GM18861 (cell line): ENCODE results near the gene CLCN2.

Experiments used
- ATAC-seq: cut with Tn5 transposase; IDR thresholded peaks from one replicate; pipeline ENCODE4 v1.9.1; 2021; ENCODE audit not compliant: unreplicated experiment

The CLCN2 gene

GRCh38 chr3:184361932-184362667 is 695 bp upstream of the CLCN2 start:
- no peak for ATAC-seq

- peak; percentile 2 for ATAC-seq
These were observed 375 bp downstream of the CLCN2 start for GRCh38 chr3:184360929-184361531.

- no peak for ATAC-seq
These were observed 1.1 kb downstream of the CLCN2 start for GRCh38 chr3:184360070-184360928.

- no peak for ATAC-seq
These were observed 1.8 kb downstream of the CLCN2 start for GRCh38 chr3:184359610-184360009.

GRCh38 chr3:184358921-184359350 is 2.5 kb downstream of the CLCN2 start:
- no peak for ATAC-seq

GRCh38 chr3:184358124-184358767 is 3.2 kb downstream of the CLCN2 start:
- no peak for ATAC-seq

- no peak for ATAC-seq
These were observed 3.9 kb downstream of the CLCN2 start for GRCh38 chr3:184357248-184358123.

GRCh38 chr3:184355261-184356040 is 6.0 kb downstream of the CLCN2 start:
- ATAC-seq: no peak

- ATAC-seq: no peak
These were observed 6.7 kb downstream of the CLCN2 start for GRCh38 chr3:184354754-184355153.

- ATAC-seq: no peak
These were observed 7.2 kb downstream of the CLCN2 start for GRCh38 chr3:184354121-184354728.

- ATAC-seq: no peak
These were observed 7.9 kb downstream of the CLCN2 start for GRCh38 chr3:184353546-184353941.

- ATAC-seq: no peak
These were observed 8.4 kb downstream of the CLCN2 start for GRCh38 chr3:184352897-184353545.

- ATAC-seq: no peak
These were observed 9.1 kb downstream of the CLCN2 start for GRCh38 chr3:184352149-184352785.

GRCh38 chr3:184351511-184352148 is 9.8 kb downstream of the CLCN2 start:
- ATAC-seq: no peak

- no peak for ATAC-seq
These were observed 10.8 kb downstream of the CLCN2 start for GRCh38 chr3:184350618-184351017.

- no peak for ATAC-seq
These were observed 11.6 kb downstream of the CLCN2 start for GRCh38 chr3:184349563-184350470.

- ATAC-seq: no peak
These were observed 13.4 kb downstream of the CLCN2 start for GRCh38 chr3:184348057-184348382.
